Measurements from ENCODE around the gene SEC23B.
"Not testable (repeated sequence)": the region's sequence is repeated elsewhere in the genome, so short reads cannot be mapped to it uniquely, and the experiment has no call there.

Gene SEC23B

GRCh38 chr20:18507218-18508191, at the start of gene SEC23B:
Gene SEC23B, plus strand, starts transcription at chr20:18507940. Its CDS starts 2,896 bp downstream, at chr20:18510836.
- peak; percentile 99 for DNase-seq

- DNase-seq, result no peak
Observed at GRCh38 chr20:18465536-18466200, 42.1 kb upstream of the SEC23B start.

GRCh38 chr20:18466574-18466893, 41.2 kb upstream of the SEC23B start:
- DNase-seq, result no peak

GRCh38 chr20:18466894-18467730, 40.6 kb upstream of the SEC23B start, which contains the start of the genes DZANK1 and POLR3F:
Gene DZANK1, minus strand, starts transcription at chr20:18467030. Its CDS starts 1,672 bp downstream, at chr20:18465358.
Gene POLR3F, plus strand, starts transcription at chr20:18467390. Its CDS starts 117 bp downstream, at chr20:18467507.
- DNase-seq, result peak; percentile 97

GRCh38 chr20:18477218-18477617, 30.5 kb upstream of the SEC23B start:
- no peak for DNase-seq

- no peak for DNase-seq
Observed at GRCh38 chr20:18477821-18478220, 29.9 kb upstream of the SEC23B start.

GRCh38 chr20:18481596-18481995, 26.1 kb upstream of the SEC23B start:
- DNase-seq, result no peak

- DNase-seq, result no peak
Observed at GRCh38 chr20:18488301-18488700, 19.4 kb upstream of the SEC23B start.

- no peak for DNase-seq
Observed at GRCh38 chr20:18496042-18496441, 11.7 kb upstream of the SEC23B start.

GRCh38 chr20:18496740-18497592, 10.8 kb upstream of the SEC23B start, which contains the start of gene RBBP9:
Gene RBBP9, minus strand, starts transcription at chr20:18497225. Its CDS starts 58 bp downstream, at chr20:18497167.
- DNase-seq, result peak; percentile 91

- no peak for DNase-seq
Observed at GRCh38 chr20:18497603-18498002, 10.1 kb upstream of the SEC23B start.

GRCh38 chr20:18501672-18502071, 6.1 kb upstream of the SEC23B start:
- DNase-seq, result not testable (repeated sequence)

- no peak for DNase-seq
Observed at GRCh38 chr20:18504479-18505060, 3.2 kb upstream of the SEC23B start.

GRCh38 chr20:18506744-18507143, 996 bp upstream of the SEC23B start:
- DNase-seq, result peak; percentile 62

GRCh38 chr20:18511571-18511970, 3.8 kb downstream of the SEC23B start:
- DNase-seq, result no peak

- no peak for DNase-seq
Observed at GRCh38 chr20:18513208-18513607, 5.5 kb downstream of the SEC23B start.

GRCh38 chr20:18514127-18514526, 6.4 kb downstream of the SEC23B start:
- no peak for DNase-seq

GRCh38 chr20:18515973-18516372, 8.2 kb downstream of the SEC23B start:
- no peak for DNase-seq

- DNase-seq, result not testable (repeated sequence)
Observed at GRCh38 chr20:18522066-18522465, 14.3 kb downstream of the SEC23B start.

GRCh38 chr20:18523066-18523465, 15.3 kb downstream of the SEC23B start:
- DNase-seq, result no peak

- no peak for DNase-seq
Observed at GRCh38 chr20:18524646-18525045, 16.9 kb downstream of the SEC23B start.
